Stimulated activated naive CD4-positive, alpha-beta T cell (primary cell): ENCODE results near the gene PTRHD1.

ENCODE experiments used
- DNase-seq, 6 experiments: peaks; one replicate each; lab custom pipeline; 2025; lab: John Stamatoyannopoulos, UW

The PTRHD1 gene

GRCh38 chr2:24830351-24830750, 37.2 kb upstream of the PTRHD1 start:
- no peak for DNase-seq

GRCh38 chr2:24828238-24828996, 35.2 kb upstream of the PTRHD1 start:
- DNase-seq = no peak

- DNase-seq = peak; percentile 43 to 74 (median 55)
Observed at GRCh38 chr2:24827321-24828237, 34.4 kb upstream of the PTRHD1 start.

GRCh38 chr2:24826773-24827145, 33.6 kb upstream of the PTRHD1 start:
- no peak for DNase-seq

DNA sequence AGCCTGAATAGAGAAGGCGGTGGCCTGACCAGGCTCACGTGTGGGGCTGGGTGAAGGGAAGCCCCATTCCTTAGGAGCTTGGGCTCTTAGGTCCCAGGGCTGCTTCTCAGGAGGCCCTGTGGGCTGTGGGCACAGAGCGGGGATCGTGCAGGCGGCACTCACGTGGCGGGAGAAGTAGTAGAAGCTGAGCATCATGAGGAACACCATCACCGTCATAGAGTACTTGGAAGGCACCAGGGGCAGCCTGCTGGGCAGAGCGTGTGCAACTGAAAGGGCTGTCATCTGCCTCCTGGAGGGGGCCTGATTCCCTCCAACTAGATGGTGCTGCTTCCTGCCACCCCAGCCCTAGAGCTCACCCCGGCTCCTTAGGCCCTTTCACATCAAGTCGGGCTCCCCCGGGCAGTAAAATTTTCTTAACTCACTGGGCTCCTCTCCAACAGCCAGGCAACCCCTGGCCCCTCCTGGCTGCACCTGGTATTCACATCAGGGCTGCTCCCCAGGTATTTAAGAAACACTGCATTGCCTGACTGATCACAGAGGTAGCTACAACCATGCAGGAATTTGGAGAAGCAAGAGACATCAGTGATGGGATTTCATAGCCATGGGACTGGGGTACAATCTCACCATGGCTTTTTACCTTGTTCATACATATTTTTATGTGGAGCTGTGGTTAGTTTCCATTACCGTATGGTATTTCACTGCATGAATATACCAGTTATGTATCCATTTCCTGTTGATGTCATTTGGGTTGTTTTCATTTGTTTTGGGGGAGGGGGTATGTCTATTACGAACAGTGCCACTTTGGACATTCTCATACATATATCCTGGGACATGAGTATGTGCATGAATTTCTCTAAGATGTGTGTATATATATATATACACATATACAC, 32.9 kb upstream of the PTRHD1 start:
- no peak for DNase-seq

DNA sequence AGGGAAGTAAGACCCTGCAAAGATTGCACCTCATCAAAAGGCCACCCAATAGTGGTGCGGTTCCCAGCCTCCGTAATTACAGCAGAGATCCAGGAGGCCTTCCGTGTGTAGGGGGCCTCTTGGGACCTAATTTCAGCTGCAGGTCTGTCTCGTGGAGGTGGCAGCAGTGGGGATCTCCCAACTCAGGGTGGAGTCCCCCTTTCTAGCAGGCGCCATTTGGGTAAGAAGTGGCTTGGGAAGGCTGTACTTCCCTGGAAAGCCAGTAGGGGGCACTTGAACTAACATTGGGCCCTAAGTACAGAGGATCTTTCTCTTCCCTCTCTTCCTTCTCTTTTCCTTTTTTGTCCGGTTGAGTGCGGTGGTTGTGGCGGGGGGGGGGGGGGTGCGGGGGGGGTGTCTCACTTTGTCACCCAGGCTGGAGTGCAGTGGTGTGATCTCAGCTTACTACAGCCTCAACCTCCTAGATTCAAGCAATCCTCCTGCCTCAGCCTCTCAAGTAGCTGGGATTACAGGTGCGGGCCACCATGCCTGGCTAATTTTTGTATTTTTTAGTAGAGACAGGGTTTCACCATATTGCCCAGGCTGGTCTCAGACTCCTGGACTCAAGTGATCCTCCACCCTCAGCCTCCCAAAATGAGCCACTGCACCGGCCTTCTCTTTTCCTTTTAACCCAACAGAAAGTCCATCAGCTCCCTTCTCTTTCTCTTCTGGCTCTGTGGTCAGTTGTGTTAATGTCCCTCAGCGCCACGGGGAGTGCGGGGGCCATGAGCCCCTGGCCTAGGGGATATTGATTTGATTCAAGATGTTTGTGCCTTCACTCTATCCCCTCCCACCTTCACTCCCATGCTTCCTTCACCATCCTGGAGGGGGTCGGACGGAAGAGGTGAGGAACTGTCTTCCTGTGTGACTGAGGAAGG, 32.0 kb upstream of the PTRHD1 start:
- peak in 4 of 6 experiments; percentile 3 to 17 (median 11) for DNase-seq

- DNase-seq = no peak
Observed at GRCh38 chr2:24824071-24824588, 30.9 kb upstream of the PTRHD1 start.

DNA sequence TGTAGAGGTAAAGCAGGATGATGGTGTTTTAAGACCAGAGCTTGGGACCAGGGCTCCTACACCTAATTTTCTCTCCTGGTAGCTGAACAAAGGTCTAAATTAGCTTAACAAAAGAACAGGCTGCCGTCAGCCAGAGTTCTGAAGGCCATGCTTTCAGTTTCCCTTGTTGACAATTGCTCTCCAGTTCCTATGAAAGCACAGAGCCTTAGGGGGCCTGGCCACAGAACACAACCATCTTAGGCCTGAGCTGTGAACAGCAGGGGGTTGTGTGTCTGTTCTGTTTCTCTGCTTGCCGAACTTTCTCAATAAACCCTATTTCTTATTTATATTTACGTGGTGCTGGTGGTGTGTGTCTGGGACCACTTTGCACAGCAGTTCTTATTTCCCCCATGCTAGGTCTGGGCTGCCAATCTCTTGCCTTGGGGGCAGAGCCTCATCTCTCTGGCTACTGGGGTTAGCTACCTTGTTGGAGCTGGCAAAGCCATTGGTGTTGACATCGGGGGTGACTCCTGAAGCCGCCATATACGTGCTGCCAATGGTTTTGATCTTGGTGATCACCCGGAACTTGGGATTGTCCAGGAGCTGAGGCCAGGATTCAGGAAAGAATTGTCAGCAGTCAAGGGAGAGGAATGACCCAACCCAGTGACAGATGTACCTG, 29.0 kb upstream of the PTRHD1 start:
- no peak for DNase-seq

DNA sequence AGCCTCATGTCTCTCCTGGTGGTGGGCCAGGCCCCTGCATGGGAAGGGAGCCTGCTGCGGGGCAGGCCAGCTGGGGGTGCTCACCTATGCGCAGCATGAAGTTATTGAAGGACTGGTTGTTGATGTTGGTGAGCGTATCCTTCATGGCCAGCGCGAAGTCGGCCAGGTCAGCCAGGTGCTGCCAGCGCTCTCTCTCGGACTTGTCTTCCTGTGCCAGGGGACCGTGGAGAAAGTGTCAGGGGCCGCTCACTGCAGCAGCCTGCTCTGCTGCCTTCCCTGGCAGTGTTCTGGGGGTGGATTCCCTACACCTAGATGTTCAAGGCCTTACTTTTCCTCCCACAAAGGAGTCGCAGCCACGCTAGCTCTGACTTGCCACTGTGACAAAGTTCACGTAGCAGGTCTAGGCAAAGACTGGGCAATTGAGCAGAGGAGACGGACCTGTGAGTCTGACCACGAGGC, 28.3 kb upstream of the PTRHD1 start:
- DNase-seq = no peak

GRCh38 chr2:24820598-24821432, 27.6 kb upstream of the PTRHD1 start:
- DNase-seq = no peak

DNA sequence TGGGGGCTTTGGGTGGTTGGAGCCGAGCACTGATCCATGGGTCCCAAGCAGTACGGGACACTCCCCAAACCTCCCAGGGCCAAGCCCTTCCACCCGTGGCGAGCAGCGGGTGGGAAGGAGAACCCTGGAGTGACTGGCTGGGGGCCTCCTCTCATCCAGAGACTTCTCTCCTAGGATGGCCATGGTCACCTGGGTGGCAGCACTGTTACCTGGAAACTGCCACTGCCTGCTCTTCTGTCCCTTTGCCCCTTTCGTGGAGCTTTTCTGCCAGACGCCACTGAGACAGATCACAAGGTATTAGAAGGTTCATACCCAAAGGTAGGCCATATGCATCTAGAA, 27.0 kb upstream of the PTRHD1 start:
- no peak for DNase-seq

DNA sequence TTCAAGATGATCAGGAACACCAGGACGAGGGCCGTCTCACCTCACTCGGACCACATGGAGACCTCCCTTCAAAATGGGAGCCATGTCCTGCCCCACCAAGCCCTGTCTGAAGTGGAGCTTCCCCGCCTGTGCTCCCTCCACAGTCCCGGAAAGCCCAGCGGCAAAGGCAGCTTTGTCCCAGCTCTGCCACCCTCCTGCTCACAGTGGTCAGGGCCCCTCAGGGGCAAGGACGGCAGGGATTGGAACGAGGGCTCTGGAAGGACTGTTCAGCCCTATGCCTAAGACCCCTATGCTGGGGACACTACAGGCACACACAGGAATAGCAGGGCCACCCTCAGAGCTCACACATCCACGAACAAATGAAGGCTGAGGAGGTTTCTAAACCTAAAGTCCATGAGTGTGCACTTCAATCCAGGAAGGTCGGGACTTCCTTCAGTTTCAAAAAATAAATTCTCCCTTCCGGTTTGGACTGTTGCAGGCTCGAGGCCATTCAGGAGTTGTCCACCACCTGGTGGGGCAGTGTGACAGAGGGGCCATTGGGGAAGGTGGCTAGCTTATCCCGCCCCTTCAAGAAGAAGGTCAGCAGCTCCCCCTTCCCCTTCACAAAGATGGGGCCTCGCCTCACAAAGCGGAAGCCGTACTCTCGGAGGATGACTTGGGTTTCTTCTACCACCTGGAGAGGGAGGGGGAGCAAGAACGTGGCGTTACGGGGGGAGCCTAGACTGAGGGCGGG, 26.4 kb upstream of the PTRHD1 start:
- no peak for DNase-seq

- DNase-seq = no peak
Observed at GRCh38 chr2:24818721-24819167, 25.6 kb upstream of the PTRHD1 start.

- no peak for DNase-seq
Observed at GRCh38 chr2:24816884-24817283, 23.7 kb upstream of the PTRHD1 start.

DNA sequence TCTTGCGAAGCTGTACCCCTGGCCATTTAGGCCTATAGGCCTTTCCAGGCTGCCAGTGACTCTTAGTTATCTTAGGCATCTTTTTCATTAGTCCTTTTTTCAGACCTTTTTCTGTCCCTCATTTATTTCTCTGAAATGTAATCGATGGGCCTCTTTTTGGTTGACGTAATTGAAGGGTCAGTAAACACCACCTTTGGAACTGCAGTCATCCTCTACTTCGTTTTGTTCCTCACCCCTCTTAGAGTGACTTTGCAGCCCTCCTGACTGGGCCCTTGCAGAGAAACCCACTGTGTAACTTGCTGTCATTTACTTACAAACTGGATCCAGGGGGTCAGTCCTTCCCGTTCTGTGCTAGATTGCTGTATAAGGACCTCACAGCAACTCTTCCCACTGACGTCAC, 23.2 kb upstream of the PTRHD1 start:
- DNase-seq = no peak

GRCh38 chr2:24815171-24815570, 22.0 kb upstream of the PTRHD1 start:
- no peak for DNase-seq

DNA sequence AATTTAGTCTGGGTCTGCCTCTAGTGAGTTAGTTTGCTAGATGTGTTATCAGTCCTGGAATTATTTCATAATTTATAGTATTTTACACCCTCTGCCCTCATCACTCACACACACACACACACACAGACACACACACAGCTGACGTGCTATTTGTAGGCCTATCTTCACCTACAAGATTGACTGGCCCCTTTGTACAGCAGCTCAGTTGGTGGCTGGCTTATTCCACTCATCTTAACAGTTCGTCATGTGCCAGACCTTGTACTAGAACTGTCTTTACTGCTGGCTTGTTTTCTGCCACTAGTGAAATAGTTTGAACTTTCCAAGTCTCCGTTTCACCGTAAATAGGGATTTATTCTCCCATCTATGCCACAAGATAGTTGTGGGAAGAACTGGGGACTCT, 21.3 kb upstream of the PTRHD1 start:
- DNase-seq = no peak

GRCh38 chr2:24813691-24814137, 20.5 kb upstream of the PTRHD1 start:
- DNase-seq = no peak
